Neuronal stem cell (in vitro differentiated cells): ENCODE results near the gene PDE5A.

Experiments used
- DNase-seq: peaks from one replicate; pipeline ENCODE4 v3.0.0-alpha.2; 2013; ENCODE audit warnings: low spot score
- H2AFZ ChIP-seq: one replicate; pipeline ENCODE4 v1.6.1; 2013; ENCODE audit warnings: mild to moderate bottlenecking, low read length, inconsistent platforms
- H2AK5ac ChIP-seq: 2 replicates; pipeline ENCODE4 v1.6.1; 2013; ENCODE audit warnings: low read depth, mild to moderate bottlenecking, inconsistent platforms, low read length, moderate library complexity, mixed read lengths
- H2BK120ac ChIP-seq: 2 replicates; pipeline ENCODE4 v1.6.1; 2013; ENCODE audit warnings: low read depth, mild to moderate bottlenecking, inconsistent platforms, low read length, moderate library complexity, mixed read lengths
- H2BK12ac ChIP-seq: one replicate; pipeline ENCODE4 v1.6.1; 2013; ENCODE audit warnings: low read length, inconsistent platforms
- H2BK15ac ChIP-seq: 2 replicates; pipeline ENCODE4 v1.6.1; 2013; ENCODE audit warnings: mild to moderate bottlenecking, low read length, inconsistent platforms, mixed read lengths
- H2BK5ac ChIP-seq: one replicate; pipeline ENCODE4 v1.6.1; 2013; ENCODE audit warnings: inconsistent platforms, mild to moderate bottlenecking, low read length, moderate library complexity
- H3K14ac ChIP-seq: one replicate; pipeline ENCODE4 v1.6.1; 2013; ENCODE audit warnings: low read length, inconsistent platforms
- H3K18ac ChIP-seq: 2 replicates; pipeline ENCODE4 v1.6.1; 2013; ENCODE audit warnings: low read length, inconsistent platforms
- H3K23ac ChIP-seq: 2 replicates; pipeline ENCODE4 v1.6.1; 2013; ENCODE audit warnings: low read depth, mild to moderate bottlenecking, mixed read lengths, low read length, inconsistent platforms; ENCODE audit not compliant: poor library complexity
- H3K27ac ChIP-seq: replicated peaks from 3 replicates; pipeline ENCODE4 v1.5.1; 2013; ENCODE audit warnings: low read length, inconsistent platforms
- H3K27me3 ChIP-seq, 3 experiments: 2 replicates each; pipeline ENCODE4 v1.6.1; 2013; ENCODE audit warnings: low read length in 3 of 3, mild to moderate bottlenecking in 2 of 3, inconsistent platforms in 1 of 3, low read depth in 1 of 3, mixed read lengths in 1 of 3, moderate library complexity in 1 of 3; ENCODE audit not compliant: control insufficient read depth in 3 of 3, insufficient read depth in 3 of 3
- H3K36me3 ChIP-seq, 2 donors: replicated peaks in 1 of 2; 2 replicates each; pipeline ENCODE4 v1.6.1; 2013; ENCODE audit warnings: low read length in 2 of 2; ENCODE audit not compliant: control insufficient read depth in 2 of 2, insufficient read depth in 2 of 2
- H3K4ac ChIP-seq: 2 replicates; pipeline ENCODE4 v1.6.1; 2013; ENCODE audit warnings: inconsistent platforms, mild to moderate bottlenecking, low read length, moderate library complexity
- H3K4me1 ChIP-seq, 2 donors: 1 replicate in 1 of 2; 2 replicates in 1 of 2; pipeline ENCODE4 v1.6.1; 2013; ENCODE audit warnings: low read length in 2 of 2, low read depth in 1 of 2; ENCODE audit not compliant: control insufficient read depth in 2 of 2, insufficient read depth in 1 of 2
- H3K4me2 ChIP-seq: one replicate; pipeline ENCODE4 v1.6.1; 2013; ENCODE audit warnings: mild to moderate bottlenecking, low read length, inconsistent platforms; ENCODE audit not compliant: insufficient read depth, poor library complexity, severe bottlenecking
- H3K4me3 ChIP-seq, 2 donors: 2 replicates each; pipeline ENCODE4 v1.5.1; 2013; ENCODE audit warnings: low read length in 2 of 2, mild to moderate bottlenecking in 2 of 2, inconsistent platforms in 1 of 2, moderate library complexity in 1 of 2
- H3K79me1 ChIP-seq: one replicate; pipeline ENCODE4 v1.6.1; 2013; ENCODE audit warnings: low read depth, mild to moderate bottlenecking, inconsistent platforms, low read length, moderate library complexity
- H3K9ac ChIP-seq: one replicate; pipeline ENCODE4 v1.6.1; 2013; ENCODE audit warnings: mild to moderate bottlenecking, low read depth, low read length, inconsistent platforms; ENCODE audit not compliant: poor library complexity
- H3K9me3 ChIP-seq, 2 donors: replicated peaks in 1 of 2; 2 replicates each; pipeline versions ENCODE3 to v1.6.1; 2013; ENCODE audit warnings: low read length in 2 of 2, mild to moderate bottlenecking in 2 of 2, inconsistent platforms in 1 of 2, low read depth in 1 of 2, mixed read lengths in 1 of 2, moderate library complexity in 1 of 2; ENCODE audit not compliant: control insufficient read depth in 2 of 2, insufficient read depth in 1 of 2
- H4K8ac ChIP-seq: one replicate; pipeline ENCODE4 v1.6.1; 2013; ENCODE audit warnings: low read depth, mild to moderate bottlenecking, inconsistent platforms, low read length, moderate library complexity
- H4K91ac ChIP-seq: one replicate; pipeline ENCODE4 v1.6.1; 2013; ENCODE audit warnings: low read length, low read depth, mild to moderate bottlenecking, inconsistent platforms; ENCODE audit not compliant: poor library complexity
- WGBS, 2 donors: extraction: QIAGEN DNeasy Blood & Tissue Kit; methylation state at CpG; one replicate each; pipeline ENCODE4 v1.1.7; 2013; ENCODE audit warnings: missing lambda C conversion rate in 2 of 2, mixed read lengths in 1 of 2; ENCODE audit not compliant: insufficient read length in 2 of 2, insufficient replicate concordance in 1 of 2; ENCODE audit errors: extremely low coverage in 2 of 2; 5-methylcytosine and 5-hydroxymethylcytosine counted together

The PDE5A gene

GRCh38 chr4:119624356-119624755, 4.2 kb downstream of the PDE5A start:
- Histone ChIP-seq H3K27me3 (peaks cover 0 to 7% (median 0%) of the 10 kb centered on the region in 3 experiments), H2AK5ac (no peak overlapping the region), H2BK5ac (no peak overlapping the region), H3K23ac (no peak overlapping the region), H3K9ac (no peak overlapping the region), H3K9me3 (no peaks in the 10 kb centered on the region), H3K4me3 (no peak overlapping the region), H3K36me3 (no peaks in the 10 kb centered on the region), H2BK15ac (no peak overlapping the region), H3K14ac (no peak overlapping the region), H3K18ac (no peak overlapping the region), H2BK12ac (no peak overlapping the region), H3K79me1 (peaks cover 2% of the 10 kb centered on the region), H4K91ac (no peak overlapping the region), H3K4me1 (peaks cover 2 to 6% of the 10 kb centered on the region in 2 donors), H3K27ac (no peak overlapping the region), H2AFZ (no peak overlapping the region), H4K8ac (no peak overlapping the region), H3K4me2 (no peak overlapping the region), H2BK120ac (no peak overlapping the region), H3K4ac (no peak overlapping the region)
- DNase-seq, result no peak
- WGBS, 2 donors, result no CpG with 5 or more reads among the region's 4 CpGs

GRCh38 chr4:119623025-119623424, 5.6 kb downstream of the PDE5A start:
- H2BK120ac ChIP-seq, result no peak overlapping the region
- peaks cover 0 to 7% (median 0%) of the 10 kb centered on the region in 3 experiments for H3K27me3 ChIP-seq
- no peak overlapping the region for H2BK15ac ChIP-seq
- no peak overlapping the region for H2AFZ ChIP-seq
- H4K8ac ChIP-seq, result no peak overlapping the region
- no peak overlapping the region for H3K23ac ChIP-seq
- H3K4ac ChIP-seq, result no peak overlapping the region
- no peak overlapping the region for H3K4me3 ChIP-seq
- H3K4me2 ChIP-seq, result no peak overlapping the region
- no peak overlapping the region for H2AK5ac ChIP-seq
- no peak overlapping the region for H3K18ac ChIP-seq
- H3K9ac ChIP-seq, result no peak overlapping the region
- no peak for DNase-seq
- H2BK12ac ChIP-seq, result no peak overlapping the region
- peaks cover 0 to 2% of the 10 kb centered on the region in 2 donors for H3K4me1 ChIP-seq
- no peak overlapping the region for H4K91ac ChIP-seq
- no peak overlapping the region for H3K27ac ChIP-seq
- no peaks in the 10 kb centered on the region for H3K36me3 ChIP-seq
- no peak overlapping the region for H2BK5ac ChIP-seq
- peaks cover 2% of the 10 kb centered on the region for H3K79me1 ChIP-seq
- no peaks in the 10 kb centered on the region for H3K9me3 ChIP-seq
- H3K14ac ChIP-seq, result no peak overlapping the region

- H3K79me1 ChIP-seq, result no peaks in the 10 kb centered on the region
- no peak overlapping the region for H2BK12ac ChIP-seq
- no peak overlapping the region for H3K4me3 ChIP-seq
- H2AFZ ChIP-seq, result no peak overlapping the region
- H3K36me3 ChIP-seq, result no peaks in the 10 kb centered on the region
- H3K14ac ChIP-seq, result no peak overlapping the region
- H2BK120ac ChIP-seq, result no peak overlapping the region
- H2AK5ac ChIP-seq, result no peak overlapping the region
- H2BK5ac ChIP-seq, result no peak overlapping the region
- H3K27ac ChIP-seq, result no peak overlapping the region
- H4K8ac ChIP-seq, result no peak overlapping the region
- H2BK15ac ChIP-seq, result no peak overlapping the region
- H3K4ac ChIP-seq, result no peak overlapping the region
- no peak overlapping the region for H3K9ac ChIP-seq
- no peak for DNase-seq
- H3K23ac ChIP-seq, result no peak overlapping the region
- no peak overlapping the region for H3K18ac ChIP-seq
- H3K4me2 ChIP-seq, result no peak overlapping the region
- H3K27me3 ChIP-seq, result no peaks in the 10 kb centered on the region
- H3K4me1 ChIP-seq, result no peaks in the 10 kb centered on the region
- H3K9me3 ChIP-seq, result peaks cover 0 to 4% of the 10 kb centered on the region in 2 donors
- no peak overlapping the region for H4K91ac ChIP-seq
Observed at GRCh38 chr4:119615068-119615719, 13.4 kb downstream of the PDE5A start.

GRCh38 chr4:119604266-119604665, 24.3 kb downstream of the PDE5A start:
- H4K91ac ChIP-seq, result no peak overlapping the region
- H2BK15ac ChIP-seq, result no peak overlapping the region
- peaks cover 0 to 1% of the 10 kb centered on the region in 2 donors for H3K36me3 ChIP-seq
- H2AFZ ChIP-seq, result no peak overlapping the region
- DNase-seq, result no peak
- H2BK120ac ChIP-seq, result no peak overlapping the region
- no peak overlapping the region for H2BK5ac ChIP-seq
- no peak overlapping the region for H3K4me3 ChIP-seq
- H3K4me1 ChIP-seq, result no peaks in the 10 kb centered on the region
- no peak overlapping the region for H3K23ac ChIP-seq
- no peaks in the 10 kb centered on the region for H3K27me3 ChIP-seq
- no peak overlapping the region for H2BK12ac ChIP-seq
- H3K9ac ChIP-seq, result no peak overlapping the region
- no peak overlapping the region for H3K4ac ChIP-seq
- no peak overlapping the region for H2AK5ac ChIP-seq
- H4K8ac ChIP-seq, result no peak overlapping the region
- peaks cover 1% of the 10 kb centered on the region for H3K79me1 ChIP-seq
- no peak overlapping the region for H3K14ac ChIP-seq
- H3K4me2 ChIP-seq, result no peak overlapping the region
- H3K18ac ChIP-seq, result no peak overlapping the region
- no peaks in the 10 kb centered on the region for H3K9me3 ChIP-seq
- no peak overlapping the region for H3K27ac ChIP-seq
